ENCODE measurements around the gene OLIG2.

The OLIG2 gene

GRCh38 chr21:33033961-33034413 lies 8.3 kb downstream of the OLIG2 start:
- no peak for DNase-seq

- DNase-seq = no peak
Observed at GRCh38 chr21:33035147-33035546, 9.4 kb downstream of the OLIG2 start.

- no peak for DNase-seq
Observed at GRCh38 chr21:33036430-33037162, 10.9 kb downstream of the OLIG2 start.

- DNase-seq = no peak
Observed at GRCh38 chr21:33037501-33037900, 11.8 kb downstream of the OLIG2 start.

GRCh38 chr21:33039536-33039935 lies 13.8 kb downstream of the OLIG2 start:
- no peak for DNase-seq

GRCh38 chr21:33040215-33040614 lies 14.5 kb downstream of the OLIG2 start:
- DNase-seq = no peak

GRCh38 chr21:33041981-33042380 lies 16.2 kb downstream of the OLIG2 start:
- no peak for DNase-seq

GRCh38 chr21:33042812-33043211 lies 17.1 kb downstream of the OLIG2 start:
- no peak for DNase-seq

GRCh38 chr21:33046455-33046854 lies 20.7 kb downstream of the OLIG2 start:
- DNase-seq = no peak

GRCh38 chr21:33047231-33047630 lies 21.5 kb downstream of the OLIG2 start:
- no peak for DNase-seq

- DNase-seq = no peak
Observed at GRCh38 chr21:33051925-33052324, 26.2 kb downstream of the OLIG2 start.

- no peak for DNase-seq
Observed at GRCh38 chr21:33053951-33054350, 28.2 kb downstream of the OLIG2 start.

GRCh38 chr21:33055991-33056390 lies 30.3 kb downstream of the OLIG2 start:
- DNase-seq = no peak

GRCh38 chr21:33057385-33057940 lies 31.7 kb downstream of the OLIG2 start:
- DNase-seq = no peak

GRCh38 chr21:33058527-33058926 lies 32.8 kb downstream of the OLIG2 start:
- DNase-seq = no peak

- no peak for DNase-seq
Observed at GRCh38 chr21:33058957-33059356, 33.2 kb downstream of the OLIG2 start.

- DNase-seq = no peak
Observed at GRCh38 chr21:33059380-33059841, 33.7 kb downstream of the OLIG2 start.

- no peak for DNase-seq
Observed at GRCh38 chr21:33061233-33061632, 35.5 kb downstream of the OLIG2 start.

- DNase-seq = no peak
Observed at GRCh38 chr21:33063375-33063883, 37.7 kb downstream of the OLIG2 start.

- DNase-seq = no peak
Observed at GRCh38 chr21:33063907-33064622, 38.3 kb downstream of the OLIG2 start.

- no peak for DNase-seq
Observed at GRCh38 chr21:33064623-33065390, 39.1 kb downstream of the OLIG2 start.

GRCh38 chr21:33067043-33067442 lies 41.3 kb downstream of the OLIG2 start:
- no peak for DNase-seq

GRCh38 chr21:33067457-33067856 lies 41.7 kb downstream of the OLIG2 start:
- no peak for DNase-seq

All from activated CD4-positive, alpha-beta T cell treated with anti-CD3 and anti-CD28 coated beads, Interleukin-2, amount 50 U/mL, for 48 hours (primary cell).